ENCODE results near the gene SMIM41. TPM values are rescaled to one million over a fixed set of nuclear protein-coding genes. Genes with fewer than 3 reads are reported as not detected.

Gene SMIM41
- total and polyA plus RNA-seq, 10 of the 15 experiments (the other 5 are each of a cell fraction or from before 2014, with no cell fraction given): not detected

GRCh38 chr12:52055731-52056711 lies 23.5 kb upstream of the SMIM41 start:
- no peak overlapping the region for H3K27ac ChIP-seq (ENCODE audit: control insufficient read depth, insufficient read depth)
- no peak overlapping the region for H3K4me2 ChIP-seq (ENCODE audit: control insufficient read depth, insufficient read depth)
- ChIA-PET RAD21 (ENCODE audit: unreplicated experiment) (interaction anchor here (1.1 kb wide), 1 partner anchor 31 kb away, joined by 4 read pairs; no protein-coding TSS in a partner anchor), POLR2A (interaction anchor here (1.0 kb wide), 1 partner anchor 22 kb away, joined by 3 read pairs; no protein-coding TSS in a partner anchor), SMC1A (ENCODE audit: uncharacterized antibody, unreplicated experiment) (no interaction called here), CTCF (interaction anchor here (1.1 to 2.1 kb wide), 4 partner anchors 25 to 62 kb away, joined by 3 to 7 read pairs (median 4); no protein-coding TSS in a partner anchor)
- no peak overlapping the region for H3K9ac ChIP-seq (ENCODE audit: control insufficient read depth, insufficient read depth, low read length)
- no peaks in the 10 kb centered on the region for H4K20me1 ChIP-seq (ENCODE audit: control insufficient read depth, insufficient read depth)
- no peaks in the 10 kb centered on the region for H3K79me2 ChIP-seq (ENCODE audit: control insufficient read depth, insufficient read depth, low read length)
- BruUV-seq (replicated peaks): no TSS peak
- H3K4me1 ChIP-seq (ENCODE audit: control insufficient read depth, insufficient read depth, low read length): peaks cover 7% of the 10 kb centered on the region
- H3K36me3 ChIP-seq (ENCODE audit: control insufficient read depth in 2 of 2, insufficient read depth in 2 of 2, low read length in 1 of 2): no peaks in the 10 kb centered on the region; a peak in 1 of 4 replicates
- TF ChIP-seq USF1 (IDR thresholded peaks at IDR 0.05; ENCODE audit: borderline replicate concordance, extremely low read length, insufficient read depth, low read depth, low read length) (no peak), SIX5 (IDR thresholded peaks at IDR 0.05; ENCODE audit: low read depth, low read length, severe bottlenecking) (no peak), JUND (IDR thresholded peaks at IDR 0.05; ENCODE audit: low read depth, low read length) (no peak), HDAC2 (IDR thresholded peaks at IDR 0.05) (no peak), FOXM1 (IDR thresholded peaks at IDR 0.05; ENCODE audit: low read depth, low read length) (no peak), HDGF (IDR thresholded peaks at IDR 0.05) (no peak), STAT1 (conservative IDR thresholded peaks at IDR 0.05) (no peak), RELA (IDR thresholded peaks at IDR 0.05; ENCODE audit: borderline replicate concordance, partially characterized antibody) (no peak), NFYB (IDR thresholded peaks at IDR 0.05; ENCODE audit: insufficient read depth, low read depth, low read length) (no peak), REST (IDR thresholded peaks at IDR 0.05; ENCODE audit: low read depth, low read length) (no peak), RBBP5 (conservative IDR thresholded peaks at IDR 0.05) (no peak), TCF3 (IDR thresholded peaks at IDR 0.05; ENCODE audit: borderline replicate concordance, insufficient read depth, low read depth, low read length) (no peak), ESRRA (IDR thresholded peaks at IDR 0.05; ENCODE audit: low read length) (no peak), NFXL1 (IDR thresholded peaks at IDR 0.05; ENCODE audit: borderline replicate concordance) (no peak), STAT3 (IDR thresholded peaks at IDR 0.05; ENCODE audit: low read depth, low read length) (no peak)
- TF ChIP-seq, protein P1, sequence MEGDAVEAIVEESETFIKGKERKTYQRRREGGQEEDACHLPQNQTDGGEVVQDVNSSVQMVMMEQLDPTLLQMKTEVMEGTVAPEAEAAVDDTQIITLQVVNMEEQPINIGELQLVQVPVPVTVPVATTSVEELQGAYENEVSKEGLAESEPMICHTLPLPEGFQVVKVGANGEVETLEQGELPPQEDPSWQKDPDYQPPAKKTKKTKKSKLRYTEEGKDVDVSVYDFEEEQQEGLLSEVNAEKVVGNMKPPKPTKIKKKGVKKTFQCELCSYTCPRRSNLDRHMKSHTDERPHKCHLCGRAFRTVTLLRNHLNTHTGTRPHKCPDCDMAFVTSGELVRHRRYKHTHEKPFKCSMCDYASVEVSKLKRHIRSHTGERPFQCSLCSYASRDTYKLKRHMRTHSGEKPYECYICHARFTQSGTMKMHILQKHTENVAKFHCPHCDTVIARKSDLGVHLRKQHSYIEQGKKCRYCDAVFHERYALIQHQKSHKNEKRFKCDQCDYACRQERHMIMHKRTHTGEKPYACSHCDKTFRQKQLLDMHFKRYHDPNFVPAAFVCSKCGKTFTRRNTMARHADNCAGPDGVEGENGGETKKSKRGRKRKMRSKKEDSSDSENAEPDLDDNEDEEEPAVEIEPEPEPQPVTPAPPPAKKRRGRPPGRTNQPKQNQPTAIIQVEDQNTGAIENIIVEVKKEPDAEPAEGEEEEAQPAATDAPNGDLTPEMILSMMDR (IDR thresholded peaks at IDR 0.05 in 2 of 3, conservative IDR thresholded peaks at IDR 0.05 in 1 of 3; ENCODE audit: control insufficient read depth in 2 of 3, extremely low read depth in 1 of 3, insufficient read depth in 1 of 3, low read depth in 3 of 3, low read length in 3 of 3): no peak
- no peak overlapping the region for H2AFZ ChIP-seq (ENCODE audit: control insufficient read depth, low read depth, low read length)
- H3K9me3 ChIP-seq (replicated peaks; ENCODE audit: control insufficient read depth, insufficient read depth, low read length): no peaks in the 10 kb centered on the region
- in situ Hi-C loops (cut with MboI) (no loop called here), intact Hi-C loops (cut with micrococcal nuclease; ENCODE audit: unreplicated experiment) (no loop called here)
- no peak for FAIRE-seq
- DNase-seq (ENCODE audit: low read depth, low spot score): no peak
- H3K27me3 ChIP-seq (replicated peaks in 1 of 2; ENCODE audit: control insufficient read depth in 2 of 2, insufficient read depth in 2 of 2, low read length in 1 of 2): no peaks in the 10 kb centered on the region
- ATAC-seq: no peak
- no peak overlapping the region for H3K4me3 ChIP-seq
- WGBS (ENCODE audit: insufficient coverage, insufficient replicate concordance, low lambda C conversion rate, missing lambda C conversion rate): 68% methylated on average over 19 of the region's 27 CpGs
